Muscle of leg (tissue), 11 donors: ENCODE measurements around the gene STK32A. TPM values are rescaled to one million over a fixed set of nuclear protein-coding genes. Genes with fewer than 3 reads are reported as not detected.

Experiments
- DNase-seq: peaks from one replicate; pipeline ENCODE4 v3.0.0; 2013
- H3K27ac ChIP-seq: one replicate; pipeline ENCODE4 v1.5.1; 2013; ENCODE audit warnings: mild to moderate bottlenecking, low read length, control low read depth
- H3K27me3 ChIP-seq: one replicate; pipeline ENCODE4 v1.6.1; 2013; ENCODE audit warnings: low read length; ENCODE audit not compliant: control insufficient read depth, insufficient read depth
- H3K36me3 ChIP-seq: one replicate; pipeline ENCODE4 v1.6.1; 2013; ENCODE audit warnings: low read length; ENCODE audit not compliant: control insufficient read depth, insufficient read depth
- H3K4me1 ChIP-seq: one replicate; pipeline ENCODE4 v1.6.1; 2013; ENCODE audit warnings: low read length; ENCODE audit not compliant: control insufficient read depth, insufficient read depth
- H3K4me3 ChIP-seq: one replicate; pipeline ENCODE4 v1.5.1; 2013; ENCODE audit warnings: low read length, control low read depth
- H3K9me3 ChIP-seq: replicated peaks from 2 replicates; pipeline ENCODE4 v1.6.1; 2013; ENCODE audit warnings: low read depth, low read length; ENCODE audit not compliant: control insufficient read depth
- WGBS: methylation state at CpG from one replicate; pipeline ENCODE4 v1.1.5; 2013; ENCODE audit warnings: missing lambda C conversion rate; ENCODE audit not compliant: insufficient coverage; 5-methylcytosine and 5-hydroxymethylcytosine counted together
- polyA plus RNA-seq, 8 donors: library from polyadenylated mRNA; unstranded; fragments of 120-200 nt; gene quantifications; one replicate each; pipeline versions ENCODE4 v1.2.1 to v1.2.3, GENCODE V29; 2013; ENCODE audit warnings: inconsistent platforms in 1 of 8, low replicate concordance in 1 of 8; ENCODE audit not compliant: insufficient read length in 8 of 8, insufficient read depth in 1 of 8
- total RNA-seq: library from RNA; stranded (reverse); fragments of 120-200 nt; gene quantifications from one replicate; pipeline ENCODE4 v1.2.4, GENCODE V29; 2013

STK32A gene
- total and polyA plus RNA-seq, 9 donors, result 0.21 to 0.66 (median 0.39) TPM

GRCh38 chr5:147400126-147400809 is 165.4 kb downstream of the STK32A start:
- DNase-seq, result no peak
- Histone ChIP-seq H3K4me1 (peaks cover 17% of the 10 kb centered on the region), H3K27ac (no peak overlapping the region), H3K9me3 (no peaks in the 10 kb centered on the region), H3K27me3 (no peaks in the 10 kb centered on the region), H3K36me3 (peaks cover 54% of the 10 kb centered on the region), H3K4me3 (no peak overlapping the region)
- WGBS, result 100% methylated on average over 4 of the region's 7 CpGs

GRCh38 chr5:147400881-147401280 is 166.1 kb downstream of the STK32A start:
- Histone ChIP-seq H3K4me3 (no peak overlapping the region), H3K4me1 (peaks cover 20% of the 10 kb centered on the region), H3K36me3 (peaks cover 55% of the 10 kb centered on the region), H3K27me3 (no peaks in the 10 kb centered on the region), H3K27ac (no peak overlapping the region), H3K9me3 (no peaks in the 10 kb centered on the region)
- no peak for DNase-seq

GRCh38 chr5:147403651-147404640 is 169.1 kb downstream of the STK32A start:
- H3K9me3 ChIP-seq, result no peaks in the 10 kb centered on the region
- peaks cover 53% of the 10 kb centered on the region for H3K36me3 ChIP-seq
- H3K27ac ChIP-seq, result peak overlapping the region; percentile 89
- no peak overlapping the region for H3K4me3 ChIP-seq
- H3K4me1 ChIP-seq, result peaks cover 29% of the 10 kb centered on the region
- DNase-seq, result peak; percentile 71
- no peaks in the 10 kb centered on the region for H3K27me3 ChIP-seq
- 44% methylated on average over 6 of the region's 15 CpGs for WGBS

GRCh38 chr5:147404706-147405105 is 169.9 kb downstream of the STK32A start:
- Histone ChIP-seq H3K27ac (peak overlapping the region; percentile 89), H3K9me3 (no peaks in the 10 kb centered on the region), H3K36me3 (peaks cover 53% of the 10 kb centered on the region), H3K27me3 (no peaks in the 10 kb centered on the region), H3K4me3 (no peak overlapping the region), H3K4me1 (peaks cover 29% of the 10 kb centered on the region)
- 100% methylated on average over 1 of the region's 1 CpG for WGBS
- no peak for DNase-seq

GRCh38 chr5:147406636-147407035 is 171.8 kb downstream of the STK32A start:
- peaks cover 42% of the 10 kb centered on the region for H3K4me1 ChIP-seq
- no CpG with 5 or more reads among the region's 1 CpG for WGBS
- H3K27me3 ChIP-seq, result no peaks in the 10 kb centered on the region
- H3K9me3 ChIP-seq, result no peaks in the 10 kb centered on the region
- no peak overlapping the region for H3K4me3 ChIP-seq
- H3K27ac ChIP-seq, result no peak overlapping the region
- peaks cover 43% of the 10 kb centered on the region for H3K36me3 ChIP-seq
- DNase-seq, result no peak

GRCh38 chr5:147407094-147407681 is 172.4 kb downstream of the STK32A start:
- Histone ChIP-seq H3K27ac (no peak overlapping the region), H3K4me1 (peaks cover 45% of the 10 kb centered on the region), H3K4me3 (no peak overlapping the region), H3K27me3 (no peaks in the 10 kb centered on the region), H3K36me3 (peaks cover 46% of the 10 kb centered on the region), H3K9me3 (no peaks in the 10 kb centered on the region)
- 27% methylated on average over 2 of the region's 8 CpGs for WGBS
- no peak for DNase-seq

- Histone ChIP-seq H3K36me3 (peaks cover 52% of the 10 kb centered on the region), H3K4me1 (peaks cover 41% of the 10 kb centered on the region), H3K9me3 (no peaks in the 10 kb centered on the region), H3K4me3 (no peak overlapping the region), H3K27me3 (no peaks in the 10 kb centered on the region), H3K27ac (no peak overlapping the region)
- no CpG with 5 or more reads among the region's 2 CpGs for WGBS
- no peak for DNase-seq
Measured at GRCh38 chr5:147408980-147409379, 174.2 kb downstream of the STK32A start.

GRCh38 chr5:147410496-147411358 is 175.9 kb downstream of the STK32A start:
- WGBS, result 20% methylated on average over 1 of the region's 8 CpGs
- peak; percentile 94 for DNase-seq
- H3K4me1 ChIP-seq, result peaks cover 31% of the 10 kb centered on the region
- no peaks in the 10 kb centered on the region for H3K9me3 ChIP-seq
- H3K4me3 ChIP-seq, result no peak overlapping the region
- peaks cover 50% of the 10 kb centered on the region for H3K36me3 ChIP-seq
- peak overlapping the region; percentile 80 for H3K27ac ChIP-seq
- no peaks in the 10 kb centered on the region for H3K27me3 ChIP-seq

- Histone ChIP-seq H3K36me3 (peaks cover 52% of the 10 kb centered on the region), H3K27ac (peak overlapping the region; percentile 80), H3K4me1 (peaks cover 31% of the 10 kb centered on the region), H3K4me3 (no peak overlapping the region), H3K9me3 (no peaks in the 10 kb centered on the region), H3K27me3 (no peaks in the 10 kb centered on the region)
- DNase-seq, result peak; percentile 77
- 71% methylated on average over 5 of the region's 8 CpGs for WGBS
Measured at GRCh38 chr5:147411359-147412319, 176.8 kb downstream of the STK32A start.
